B cell (primary cell): ENCODE results near the gene FIBP. TPM values are rescaled to one million over a fixed set of nuclear protein-coding genes. Genes with fewer than 3 reads are reported as not detected.

Experiments
- ATAC-seq: fragments of 200-7000 bp; cut with Tn5 transposase; one replicate; pipeline ENCODE4 v1.10.0; 2021; ENCODE audit warnings: low read depth, mild to moderate bottlenecking, moderate number of reproducible peaks, moderate library complexity
- CTCF ChIA-PET: fragments of 350-600 bp; sonication (Branson Sonifier 250); formaldehyde crosslinking; loops from one replicate; lab custom pipeline; 2021; ENCODE audit warnings: antibody characterized with exemption, inconsistent platforms; lab: Charles Lee
- POLR2A ChIA-PET: fragments of 350-600 bp; sonication (Branson Sonifier 250); formaldehyde crosslinking; loops from one replicate; lab custom pipeline; 2021; ENCODE audit warnings: antibody characterized with exemption; lab: Charles Lee
- DNase-seq: peaks from one replicate; pipeline ENCODE4 v3.0.0; 2013
- H2AFZ ChIP-seq: 2 replicates; pipeline ENCODE4 v1.6.1; 2012; ENCODE audit warnings: mild to moderate bottlenecking, low read depth, low read length; ENCODE audit not compliant: insufficient read depth, poor library complexity, severe bottlenecking
- H3K27ac ChIP-seq, 2 donors: 1 replicate in 1 of 2; 2 replicates in 1 of 2; pipeline ENCODE4 v1.5.1; 2012 to 2013; ENCODE audit warnings: low read length in 2 of 2, mild to moderate bottlenecking in 2 of 2, moderate library complexity in 1 of 2
- H3K27me3 ChIP-seq, 4 experiments: fragments of 200-600 bp in 1 of 4; sonication (generic) in 1 of 4; replicated peaks in 1 of 4; 1 replicate in 2 of 4; 2 replicates in 2 of 4; pipeline versions ENCODE4 v1.6.1 to v1.7.0; 2013 to 2016; ENCODE audit warnings: low read length in 3 of 4, mild to moderate bottlenecking in 2 of 4, mixed read lengths in 1 of 4, moderate library complexity in 1 of 4; ENCODE audit not compliant: insufficient read depth in 4 of 4, control insufficient read depth in 3 of 4; ENCODE audit errors: control extremely low read depth in 1 of 4
- H3K36me3 ChIP-seq, 2 experiments: replicated peaks in 1 of 2; 1 replicate in 1 of 2; 2 replicates in 1 of 2; pipeline versions ENCODE4 v1.6.1 to v1.7.1; 2013; ENCODE audit warnings: low read length in 1 of 2; ENCODE audit not compliant: insufficient read depth in 2 of 2, control insufficient read depth in 1 of 2; ENCODE audit errors: control extremely low read depth in 1 of 2, extremely low read depth in 1 of 2
- H3K4me1 ChIP-seq, 2 donors: fragments of 200-600 bp in 1 of 2; sonication (generic) in 1 of 2; 1 replicate in 1 of 2; 2 replicates in 1 of 2; pipeline versions ENCODE4 v1.5.1 to v1.6.1; 2013 to 2017; ENCODE audit warnings: low read length in 2 of 2; ENCODE audit not compliant: control insufficient read depth in 2 of 2, insufficient read depth in 2 of 2
- H3K4me2 ChIP-seq: replicated peaks from 2 replicates; pipeline ENCODE3; 2012; ENCODE audit warnings: mild to moderate bottlenecking, low read depth, low read length; ENCODE audit not compliant: poor library complexity, severe bottlenecking
- H3K4me3 ChIP-seq, 5 experiments: fragments of 200-600 bp in 1 of 5; sonication (generic) in 1 of 5; 1 replicate in 3 of 5; 2 replicates in 2 of 5; pipeline versions ENCODE4 v1.5.1 to v1.7.0; 2011 to 2016; ENCODE audit warnings: low read length in 4 of 5, mild to moderate bottlenecking in 4 of 5, low read depth in 2 of 5, control low read depth in 1 of 5, moderate library complexity in 1 of 5; ENCODE audit not compliant: insufficient read depth in 1 of 5; ENCODE audit errors: control extremely low read depth in 1 of 5, extremely low read depth in 1 of 5
- H3K79me2 ChIP-seq: fragments of 200-600 bp; sonication (generic); one replicate; pipeline ENCODE4 v1.6.0; 2016; ENCODE audit warnings: low read length; ENCODE audit not compliant: control insufficient read depth, insufficient read depth
- H3K9ac ChIP-seq: fragments of 200-600 bp; sonication (generic); 2 replicates; pipeline ENCODE4 v1.6.1; 2017; ENCODE audit warnings: mild to moderate bottlenecking, low read length, moderate library complexity
- H3K9me3 ChIP-seq, 3 donors: one replicate each; pipeline versions ENCODE4 v1.6.1 to v1.7.1; 2013; ENCODE audit warnings: low read length in 2 of 3; ENCODE audit not compliant: control insufficient read depth in 2 of 3, insufficient read depth in 1 of 3; ENCODE audit errors: control extremely low read depth in 1 of 3
- H4K20me1 ChIP-seq: 2 replicates; pipeline ENCODE4 v1.6.0; 2012; ENCODE audit warnings: mild to moderate bottlenecking, low read length; ENCODE audit not compliant: insufficient read depth, control insufficient read depth, poor library complexity, severe bottlenecking
- H3K27ac Mint-ChIP-seq: one replicate; pipeline ENCODE4 v1.8.0; 2021; ENCODE audit warnings: mixed read lengths
- H3K27me3 Mint-ChIP-seq: one replicate; pipeline ENCODE4 v1.8.0; 2021; ENCODE audit warnings: mixed read lengths
- H3K4me1 Mint-ChIP-seq: one replicate; pipeline ENCODE4 v1.8.0; 2021; ENCODE audit warnings: mixed read lengths
- H3K4me3 Mint-ChIP-seq: one replicate; pipeline ENCODE4 v1.8.0; 2021; ENCODE audit warnings: mixed read lengths
- H3K9me3 Mint-ChIP-seq: one replicate; pipeline ENCODE4 v1.8.0; 2022; ENCODE audit warnings: mixed read lengths; ENCODE audit not compliant: insufficient read depth
- CTCF ChIP-seq: fragments of 200-600 bp; IDR thresholded peaks from one replicate; pipeline ENCODE4 v1.8.0; 2022; ENCODE audit warnings: antibody characterized with exemption, mild to moderate bottlenecking
- EZH2 ChIP-seq: IDR thresholded peaks from 2 replicates; pipeline ENCODE4 v1.6.1; 2012; ENCODE audit warnings: borderline replicate concordance, low read depth, mild to moderate bottlenecking, moderate library complexity, low read length; ENCODE audit not compliant: insufficient read depth, poor library complexity, severe bottlenecking
- WGBS: methylation state at CpG from one replicate; pipeline ENCODE4 v1.1.5; 2013; ENCODE audit warnings: missing lambda C conversion rate; ENCODE audit not compliant: insufficient coverage; 5-methylcytosine and 5-hydroxymethylcytosine counted together
- intact Hi-C: fragments of 100-400 bp; cut with micrococcal nuclease; formaldehyde crosslinking; loops from one replicate; pipeline ENCODE4 v1.10.0; 2022
- polyA plus RNA-seq: library from polyadenylated mRNA; depleted of rRNA; stranded (reverse); fragments of >200 nt; gene quantifications from 2 replicates; pipeline ENCODE4 v1.2.3, GENCODE V29; 2012
- total RNA-seq, 2 donors: library from RNA; stranded (reverse); fragments of 120-200 nt in 1 of 2; gene quantifications; 1 replicate in 1 of 2; 2 replicates in 1 of 2; pipeline versions ENCODE4 v1.2.3 to v1.2.4, GENCODE V29; 2013 to 2022

Gene FIBP
- total and polyA plus RNA-seq, 2 donors (not counting 1 experiment from before 2014, with no cell fraction given), result 63.4 to 128 TPM

- Histone ChIP-seq H2AFZ (no peak overlapping the region), H3K4me2 (no peak overlapping the region), H3K27ac (no peak overlapping the region), H3K36me3 (peaks cover 0 to 52% of the 10 kb centered on the region in 2 experiments), H4K20me1 (peaks cover 34% of the 10 kb centered on the region), H3K79me2 (peaks cover 30% of the 10 kb centered on the region), H3K4me3 (no peak overlapping the region), H3K9me3 (no peaks in the 10 kb centered on the region), H3K9ac (no peak overlapping the region), H3K4me1 (peaks cover 16 to 33% of the 10 kb centered on the region in 2 donors), H3K27me3 (no peaks in the 10 kb centered on the region)
- TF ChIP-seq EZH2 (no peak), CTCF (no peak)
- Mint-ChIP-seq H3K9me3 (no peaks in the 10 kb centered on the region), H3K4me1 (peaks cover 27% of the 10 kb centered on the region), H3K27me3 (no peaks in the 10 kb centered on the region), H3K4me3 (no peak overlapping the region), H3K27ac (no peak overlapping the region)
- ATAC-seq (no peak), DNase-seq (peak; percentile 20)
- ChIA-PET CTCF (interaction anchor here (1.1 to 8.6 kb wide), 2 partner anchors 10 to 24 kb away, joined by 3 to 244 read pairs; partner anchors contain the start of genes CCDC85B and FIBP), POLR2A (no interaction called here)
- WGBS, result 99% methylated on average over 17 of the region's 24 CpGs
- intact Hi-C loops, result no loop called here
These were observed 25.1 kb downstream of the FIBP start for GRCh38 chr11:65862941-65863888.
